DMS53 (cell line): ENCODE results near the gene IGFBP2.

ENCODE experiments used
- DNase-seq: peaks from one replicate; lab custom pipeline; 2025; lab: John Stamatoyannopoulos, UW

Gene IGFBP2

DNA sequence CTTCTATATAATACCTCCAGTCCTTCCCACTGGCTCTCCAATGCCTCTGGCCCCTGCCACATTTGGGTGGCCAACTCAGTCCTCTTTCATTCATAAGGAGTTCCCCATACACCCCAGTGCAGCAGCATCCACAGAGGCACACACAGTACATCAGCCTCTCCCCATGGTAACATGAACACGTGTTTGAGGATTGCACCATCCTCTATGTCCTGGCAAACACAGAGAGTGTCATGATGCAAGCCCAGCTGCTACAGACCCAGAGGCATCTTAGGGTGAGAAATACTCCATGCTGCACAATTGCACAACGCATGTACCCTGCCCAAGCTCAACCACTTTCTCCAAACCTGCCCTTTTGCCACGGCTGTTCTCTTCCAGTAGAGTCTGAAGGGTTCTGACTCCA lies 50.6 kb downstream of the IGFBP2 start:
- peak; percentile 57 for DNase-seq

DNA sequence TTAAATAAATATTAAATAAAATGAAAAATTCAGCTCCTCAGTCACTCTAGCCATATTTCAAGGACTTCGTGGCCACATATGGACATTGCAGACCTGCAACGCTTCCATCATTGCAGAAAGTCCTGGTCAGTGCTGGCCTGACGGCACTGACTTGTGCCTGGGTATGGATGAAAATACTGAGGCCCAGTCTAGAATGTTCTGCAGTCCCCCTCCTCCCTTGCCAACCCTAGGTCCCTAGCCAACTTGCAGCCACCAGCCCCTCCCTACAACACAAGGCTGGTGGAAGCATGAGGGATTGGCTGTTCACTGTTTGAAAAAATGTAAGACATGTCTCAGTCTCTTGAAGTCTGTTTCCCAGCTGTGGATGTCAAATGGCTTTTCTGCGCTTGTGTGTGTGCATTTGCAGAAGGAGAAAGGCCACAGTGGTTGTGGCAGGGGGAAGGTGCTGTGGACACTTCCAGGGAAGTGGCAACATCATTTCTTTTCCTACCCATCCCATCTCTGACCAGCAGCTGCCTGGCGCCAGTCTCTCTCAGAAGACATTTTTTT lies 52.2 kb downstream of the IGFBP2 start:
- DNase-seq = no peak

DNA sequence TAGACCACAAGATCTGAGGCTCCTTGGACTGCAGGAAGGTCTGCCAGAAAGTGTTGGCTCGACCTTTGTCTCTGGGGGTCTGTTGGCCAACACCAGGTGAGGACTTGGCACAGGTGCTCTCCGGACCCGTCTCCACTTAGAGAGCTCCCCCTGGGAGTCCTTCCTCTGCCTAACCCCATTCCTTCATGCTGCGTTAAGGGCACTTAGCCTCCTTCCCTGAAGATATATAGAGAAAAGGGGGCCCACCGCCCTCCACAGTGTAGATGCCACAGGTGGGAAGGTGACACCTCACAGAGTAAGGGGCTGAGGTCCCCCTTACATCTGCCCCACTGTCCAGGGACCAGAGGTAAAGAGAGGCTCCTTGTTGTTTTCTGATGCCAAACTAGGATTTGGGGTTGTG lies 53.9 kb downstream of the IGFBP2 start:
- DNase-seq = no peak

DNA sequence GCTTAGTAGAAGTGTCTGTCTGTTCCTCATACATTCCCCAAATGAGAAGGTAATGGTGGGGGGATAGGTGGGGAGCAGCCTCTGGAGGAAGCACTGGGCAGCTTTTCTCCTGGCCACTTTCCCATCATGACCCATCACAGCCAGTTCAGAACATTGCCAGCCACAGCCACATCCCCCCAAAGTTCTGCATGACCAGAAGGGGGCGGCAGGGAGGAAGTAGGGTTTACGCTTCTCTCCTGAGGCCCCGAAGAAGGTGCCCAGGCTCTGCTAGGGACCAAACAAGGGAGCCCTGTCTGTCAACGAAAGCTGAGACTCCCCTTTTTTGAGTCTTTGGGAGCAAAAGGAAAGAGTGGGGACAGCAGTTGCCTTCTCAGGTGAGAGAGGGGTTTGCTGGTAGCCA lies 54.4 kb downstream of the IGFBP2 start:
- peak; percentile 25 for DNase-seq

DNA sequence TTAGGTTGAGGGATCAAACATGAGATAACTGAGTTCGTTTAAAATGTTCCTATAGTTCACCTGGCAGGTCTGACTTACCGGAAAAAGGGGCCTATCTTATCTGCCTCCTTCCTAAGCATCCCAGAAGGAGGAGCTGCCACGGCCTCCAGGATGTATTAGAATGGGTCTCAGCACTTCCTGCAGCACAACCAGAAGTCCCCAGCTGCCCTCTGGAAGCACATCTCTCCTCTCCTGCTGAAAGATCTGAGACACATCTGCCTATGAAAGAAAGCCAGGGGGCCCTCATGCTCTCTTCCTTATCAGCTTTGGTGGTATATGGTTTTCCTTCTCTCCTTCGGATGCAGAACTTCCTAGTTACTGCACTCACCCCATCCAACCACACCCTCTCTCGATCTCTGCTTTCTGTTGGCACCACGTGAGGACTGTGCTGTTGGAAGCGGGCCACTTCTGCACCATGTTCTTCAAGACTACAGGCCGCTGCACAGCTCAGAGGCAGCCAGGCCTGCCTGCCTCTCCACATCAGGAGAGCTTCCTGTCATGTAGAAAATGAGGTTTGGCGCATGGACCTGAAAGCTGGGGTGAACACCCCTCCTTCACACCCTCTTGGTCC lies 55.6 kb downstream of the IGFBP2 start:
- no peak for DNase-seq

DNA sequence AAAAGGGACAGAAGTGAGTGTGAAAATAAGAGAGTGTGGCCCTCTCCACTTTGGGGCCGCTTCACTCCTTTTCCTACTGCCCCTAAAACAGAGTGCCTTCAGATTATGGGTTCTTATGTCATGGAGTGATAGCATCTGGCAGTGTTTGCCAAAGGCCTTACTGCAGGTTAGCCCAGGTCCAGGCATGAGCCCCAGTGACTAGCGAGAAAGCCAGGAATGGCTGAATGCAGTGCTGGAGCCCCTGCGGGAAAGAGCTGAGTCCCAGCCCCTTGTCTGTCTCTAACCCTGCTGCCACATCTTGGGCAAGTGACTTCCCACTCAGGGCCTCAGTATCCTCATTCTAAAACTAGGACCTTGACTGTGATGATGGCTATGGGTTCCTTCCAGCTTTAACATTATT lies 56.2 kb downstream of the IGFBP2 start:
- no peak for DNase-seq

DNA sequence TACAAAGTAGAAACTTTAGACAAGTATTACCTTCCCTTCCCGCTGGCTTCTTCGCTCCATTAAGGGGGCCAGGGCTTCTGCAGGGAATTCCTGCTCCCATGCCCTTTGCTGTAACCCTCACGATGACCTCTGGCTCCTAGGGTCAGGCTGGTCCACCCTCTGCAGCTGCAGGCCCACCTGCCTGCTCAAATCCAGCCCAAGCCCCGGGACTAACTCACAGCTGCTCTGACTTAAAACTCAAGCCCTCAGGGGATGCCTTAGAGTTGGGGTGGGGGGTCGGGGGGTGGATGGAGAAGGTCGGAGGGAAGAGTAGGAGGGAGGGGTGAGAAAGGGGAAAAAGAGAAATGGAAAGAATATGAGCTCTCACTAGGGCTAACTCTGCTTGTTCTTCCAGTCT lies 57.2 kb downstream of the IGFBP2 start:
- no peak for DNase-seq

DNA sequence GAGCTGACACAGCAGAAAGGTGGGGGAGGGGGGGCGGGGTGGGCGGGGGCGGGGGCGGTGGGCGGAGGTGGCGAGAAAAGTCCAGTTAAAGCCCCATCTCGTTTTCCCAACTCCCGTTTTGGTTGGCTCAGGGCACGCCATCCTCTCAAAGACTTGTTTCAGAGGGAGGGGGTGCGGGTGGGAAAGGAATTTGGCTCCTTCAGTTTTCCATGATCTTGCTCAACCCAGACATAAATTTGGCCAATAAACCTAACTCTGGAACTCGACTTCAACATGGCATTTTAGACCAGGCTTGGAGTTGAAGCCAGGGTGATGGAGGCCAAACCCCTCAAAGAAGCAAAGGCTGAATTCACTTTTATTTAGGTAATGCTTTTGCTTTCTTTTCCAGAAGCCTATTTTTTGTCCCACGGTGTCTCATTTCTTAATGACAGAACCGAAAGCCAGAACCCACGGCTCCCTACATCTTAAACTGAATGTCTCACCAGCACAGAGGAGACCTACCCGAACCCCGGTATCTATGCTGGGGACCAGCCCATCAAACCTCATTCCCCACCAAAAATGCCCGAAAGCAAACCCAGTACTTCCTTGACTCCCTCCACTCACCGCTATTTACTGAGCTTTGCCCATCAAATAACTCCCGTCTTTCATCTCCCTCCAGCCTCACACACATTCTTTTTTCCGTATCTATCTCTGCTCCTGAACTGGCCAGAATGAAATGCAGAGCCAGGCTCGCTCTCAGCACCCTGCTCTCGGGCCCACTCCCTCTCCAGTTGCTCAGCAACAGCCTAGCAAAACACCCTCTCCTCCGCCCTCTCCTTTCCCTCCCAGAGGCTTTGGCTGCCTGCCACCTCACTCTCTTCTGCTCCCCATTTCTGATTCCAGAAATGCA lies 57.9 kb downstream of the IGFBP2 start:
- DNase-seq = peak; percentile 92

DNA sequence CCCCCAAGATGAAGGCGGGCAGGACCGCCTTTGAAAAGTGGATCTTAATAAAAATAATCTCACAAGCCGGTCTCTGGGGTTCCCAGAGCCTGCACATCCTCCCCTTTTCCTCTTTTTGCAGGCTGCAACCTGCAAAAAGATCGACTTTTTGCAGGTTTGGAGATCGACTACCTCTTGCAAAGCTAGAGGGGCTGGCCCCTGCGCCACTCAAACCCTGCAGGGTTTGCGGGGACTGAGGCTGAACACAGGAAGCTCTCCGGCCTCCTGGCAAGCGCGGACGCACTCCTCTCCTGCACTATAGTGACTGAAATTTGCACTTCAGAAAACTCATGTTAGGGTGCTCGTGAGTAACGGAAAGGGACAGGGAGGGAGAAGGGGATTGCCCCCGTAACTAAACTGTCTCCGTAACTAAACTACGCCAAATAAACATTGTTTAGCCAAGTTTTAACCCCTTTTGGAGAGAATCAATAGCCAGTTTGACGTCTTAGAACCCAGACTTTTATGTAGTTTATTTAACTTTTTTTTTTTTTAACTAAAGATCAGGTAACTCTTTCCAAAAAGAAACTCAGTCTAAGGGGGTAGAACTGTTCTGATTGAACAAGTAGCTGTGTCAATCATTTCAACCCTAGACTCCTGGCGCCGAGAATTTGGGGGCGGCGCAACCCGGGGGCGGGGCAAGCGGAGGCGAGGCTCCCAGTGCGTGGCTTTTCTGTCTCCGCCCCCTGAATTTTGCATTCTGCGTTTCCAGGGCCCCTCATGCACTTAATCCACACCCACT lies 59.6 kb downstream of the IGFBP2 start:
- DNase-seq = peak; percentile 82

DNA sequence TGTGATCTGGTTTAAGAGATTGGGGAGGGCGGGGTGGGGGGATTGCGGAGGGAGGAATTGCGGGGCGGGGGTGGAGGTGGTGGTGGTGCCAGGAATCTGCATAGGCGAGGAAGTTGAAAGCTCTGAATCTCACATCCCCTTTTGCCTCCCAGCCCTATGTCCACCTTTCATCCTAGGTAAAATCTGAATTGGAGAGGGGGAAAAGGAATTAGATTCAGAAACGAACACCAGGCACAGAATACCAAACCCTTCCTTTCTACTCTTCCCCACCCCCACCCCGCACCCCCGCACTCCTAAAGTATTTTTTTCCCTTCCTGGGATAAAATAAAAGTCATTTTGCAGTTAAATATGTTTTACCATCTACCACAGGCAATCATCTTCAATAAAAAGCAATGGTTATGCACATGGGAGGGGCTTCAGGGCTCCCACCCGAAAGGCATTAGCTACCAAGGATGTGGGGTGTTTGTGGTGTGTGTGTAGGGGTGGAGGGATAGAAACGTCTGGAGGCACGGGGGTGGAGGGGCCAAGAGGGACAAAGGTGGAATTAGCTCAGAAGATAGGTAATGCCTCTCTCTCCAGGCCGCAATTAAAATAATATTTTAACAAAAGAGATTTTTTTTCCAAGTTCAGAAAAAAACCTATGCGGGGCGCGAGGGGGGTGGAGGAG lies 60.3 kb downstream of the IGFBP2 start:
- peak; percentile 50 for DNase-seq

DNA sequence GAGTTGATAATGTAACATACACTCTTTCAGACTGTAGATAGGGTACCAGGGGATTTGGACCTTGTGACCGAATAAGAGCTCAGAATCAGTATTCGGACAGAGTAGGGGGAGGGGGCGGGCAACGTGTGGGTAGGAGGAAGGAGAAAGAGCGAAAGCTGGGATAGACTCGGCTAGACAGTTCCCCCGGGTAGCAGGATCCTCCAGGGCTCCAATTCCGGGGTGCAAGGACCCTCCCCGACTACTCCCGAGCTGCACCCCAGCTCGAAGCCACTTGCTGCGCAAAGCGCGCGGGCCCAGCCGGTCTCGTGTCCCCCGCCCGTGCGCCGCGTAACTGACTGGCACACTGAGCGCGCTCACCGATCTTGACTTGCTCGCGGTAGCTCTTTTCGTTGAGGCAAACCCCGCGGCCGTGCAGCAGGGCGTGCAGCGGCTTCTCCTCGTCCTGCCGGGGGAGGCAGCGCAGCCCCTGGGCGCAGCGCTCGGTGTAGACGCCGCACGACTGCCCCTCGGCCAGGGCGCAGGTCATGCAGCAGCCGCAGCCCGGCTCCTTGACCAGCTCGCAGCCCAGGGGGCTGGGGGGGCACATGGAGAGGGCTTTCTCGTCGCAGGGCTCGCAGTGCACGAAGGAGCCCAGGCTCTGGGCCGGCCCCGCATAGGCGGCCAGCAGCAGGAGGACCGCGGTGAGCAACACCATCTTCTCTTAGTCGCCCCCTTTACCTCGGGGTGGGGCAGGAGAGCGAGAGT lies 61.0 kb downstream of the IGFBP2 start:
- DNase-seq = peak; percentile 84

DNA sequence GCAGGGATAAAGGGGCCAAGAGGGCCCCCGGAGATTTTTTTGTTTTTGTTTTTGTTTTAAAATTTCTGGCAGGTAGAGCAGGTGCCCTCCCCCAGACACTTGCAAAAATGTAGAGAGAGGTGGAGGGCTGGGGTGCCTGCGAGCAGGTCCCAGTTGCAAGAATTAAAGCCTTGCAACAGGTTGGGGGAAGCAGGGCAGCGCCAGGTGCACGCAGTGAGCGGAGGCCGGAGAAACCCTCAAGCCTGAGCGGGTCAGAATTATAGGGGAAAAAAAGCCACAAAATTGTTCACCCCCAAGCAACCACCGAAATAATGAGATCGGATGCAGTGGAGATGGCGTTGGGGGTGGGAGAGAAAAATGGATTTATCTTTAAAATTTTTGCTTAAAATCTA lies 61.6 kb downstream of the IGFBP2 start:
- peak; percentile 38 for DNase-seq

DNA sequence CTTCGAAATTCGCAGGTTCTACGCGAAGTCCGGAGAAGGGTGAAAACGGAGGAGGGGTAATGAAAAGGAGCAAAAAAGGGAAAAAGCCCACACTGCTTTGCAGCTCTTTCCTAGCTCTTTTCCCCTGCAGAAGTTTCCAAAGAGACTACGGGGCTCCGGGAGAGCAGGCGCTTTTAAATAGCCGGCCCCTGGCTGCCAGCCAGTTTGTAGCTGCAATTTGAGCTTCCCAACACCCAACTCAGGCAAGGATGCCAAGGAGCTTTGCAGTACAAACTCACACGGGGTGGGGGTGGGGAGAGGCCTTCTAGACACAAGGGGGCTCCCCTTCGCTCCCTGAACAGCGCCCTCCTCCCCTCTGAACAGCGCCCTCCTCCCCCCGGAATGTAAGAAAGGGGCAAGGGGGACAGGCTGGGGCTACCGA lies 62.2 kb downstream of the IGFBP2 start, which contains the start of gene IGFBP5:
TSS of gene IGFBP5 (minus strand) at position 149 of the 421 bp plus-strand sequence. CDS start 774 bp downstream, outside the sequence.
- DNase-seq = peak; percentile 55

DNA sequence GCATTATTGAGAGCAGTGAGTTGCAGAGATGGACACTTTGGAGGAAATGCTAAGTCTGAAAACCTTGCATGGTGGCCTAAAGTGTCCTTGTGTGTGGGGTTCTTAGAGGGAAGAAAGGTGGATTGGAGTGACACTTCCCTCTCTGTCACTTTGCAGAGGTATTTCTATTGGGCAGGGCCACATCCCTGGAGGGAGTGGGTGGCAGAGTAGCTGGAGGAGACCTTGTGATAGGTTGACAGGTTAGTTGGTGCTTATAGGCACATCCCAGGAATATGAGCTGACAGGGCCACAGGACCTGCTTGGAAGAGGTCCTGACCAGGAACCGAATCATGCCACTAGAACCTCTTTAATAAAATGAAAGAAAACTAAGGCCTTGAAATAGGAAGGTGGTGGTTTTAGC lies 63.1 kb downstream of the IGFBP2 start:
- peak; percentile 33 for DNase-seq

DNA sequence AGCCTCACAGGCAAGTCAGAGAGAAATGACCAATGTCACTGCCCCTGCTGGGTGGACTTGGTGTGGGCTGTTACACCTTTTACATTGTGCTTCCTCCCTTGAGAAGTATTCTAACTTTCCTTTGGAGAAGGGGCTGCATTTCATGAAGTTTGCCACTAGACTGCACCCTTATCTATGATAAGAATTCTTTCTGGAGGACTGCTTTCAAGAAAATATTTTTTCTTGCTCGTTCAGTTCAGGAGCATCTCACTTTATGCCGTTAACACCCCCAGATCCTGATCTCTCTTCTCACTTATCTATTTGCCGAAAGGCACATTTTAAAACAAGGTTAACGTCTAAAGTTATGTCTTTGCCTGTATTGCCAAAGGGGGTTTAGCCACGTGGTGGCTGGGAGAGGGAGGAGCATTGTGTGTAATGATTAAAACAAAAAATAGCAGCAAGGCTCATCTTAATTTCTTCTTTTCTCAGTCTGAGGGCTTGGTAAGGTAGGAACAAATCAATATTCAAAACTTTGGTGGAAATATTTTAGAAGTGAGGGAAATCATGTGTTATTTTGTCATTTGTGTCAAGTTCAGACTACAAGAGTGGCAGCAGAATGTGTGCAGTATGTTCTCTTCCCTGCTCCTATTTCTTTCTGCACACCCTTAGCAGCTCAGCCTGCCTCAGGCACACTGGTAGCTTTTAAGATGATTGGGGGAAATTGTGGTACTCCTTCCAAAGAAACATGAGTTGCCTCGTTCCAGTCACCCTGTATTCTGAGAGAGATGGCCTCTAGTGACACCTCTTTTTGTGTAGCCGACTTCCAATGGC lies 63.7 kb downstream of the IGFBP2 start:
- peak; percentile 38 for DNase-seq

DNA sequence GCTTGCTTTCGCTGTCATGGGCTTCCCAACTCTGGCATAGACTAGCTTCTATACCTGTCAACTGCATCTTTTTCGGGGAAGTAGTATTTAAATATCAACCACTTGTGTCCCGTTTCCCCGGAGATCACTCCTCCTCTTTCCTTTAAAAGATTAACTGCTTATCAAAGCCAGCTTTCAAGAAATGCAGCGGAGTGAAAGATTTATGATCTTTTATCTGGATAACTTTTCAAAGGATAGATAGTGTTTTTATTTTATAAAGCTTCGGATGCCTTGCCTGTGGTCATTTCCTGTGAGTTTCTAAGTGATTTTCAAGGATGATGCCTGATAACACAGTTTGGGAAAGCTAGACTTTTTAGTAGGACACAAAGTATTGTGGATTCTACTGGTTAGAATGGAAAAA lies 65.1 kb downstream of the IGFBP2 start:
- DNase-seq = no peak

DNA sequence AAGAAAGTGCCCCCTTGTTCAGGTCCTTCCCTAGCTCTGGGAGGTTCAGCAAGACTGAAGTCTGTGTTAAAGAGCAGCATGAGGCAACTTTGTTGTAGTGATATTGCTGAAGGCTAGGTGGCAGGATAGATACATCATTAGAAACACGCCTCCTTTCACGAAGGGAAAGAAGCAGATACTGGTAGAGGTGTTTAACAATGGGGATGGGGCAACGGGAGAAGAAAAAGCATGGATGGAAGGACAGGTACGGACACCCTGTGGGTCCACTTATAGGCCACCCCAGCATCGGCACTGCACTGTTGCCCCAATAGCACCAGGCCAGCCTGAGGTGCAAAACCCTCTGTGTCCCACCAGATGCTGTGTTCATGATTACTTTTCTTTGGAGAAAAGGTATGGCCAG lies 65.7 kb downstream of the IGFBP2 start:
- peak; percentile 86 for DNase-seq

DNA sequence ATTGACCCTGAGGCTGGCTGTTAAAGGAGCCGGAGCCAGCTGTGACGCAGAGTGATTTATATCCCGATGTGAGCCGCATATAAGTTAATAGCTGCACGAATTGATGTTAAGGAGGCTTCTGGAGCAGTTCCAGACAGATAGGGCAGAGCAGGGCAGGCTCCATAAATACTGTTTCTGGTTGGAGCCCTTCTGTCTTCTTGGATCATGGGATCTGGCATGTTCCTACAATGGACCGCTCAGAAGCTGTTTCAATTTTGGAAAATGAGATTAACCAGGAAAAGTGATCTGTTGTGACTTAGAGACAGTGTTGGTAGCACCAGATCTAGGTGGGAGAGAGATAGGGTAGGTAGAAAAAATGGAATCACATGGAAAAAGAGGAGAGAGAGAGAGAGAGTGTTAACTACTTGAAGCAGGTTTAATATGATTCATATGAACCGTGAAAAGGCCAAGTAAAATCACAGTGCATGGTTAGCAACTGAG lies 66.9 kb downstream of the IGFBP2 start:
- DNase-seq = no peak

DNA sequence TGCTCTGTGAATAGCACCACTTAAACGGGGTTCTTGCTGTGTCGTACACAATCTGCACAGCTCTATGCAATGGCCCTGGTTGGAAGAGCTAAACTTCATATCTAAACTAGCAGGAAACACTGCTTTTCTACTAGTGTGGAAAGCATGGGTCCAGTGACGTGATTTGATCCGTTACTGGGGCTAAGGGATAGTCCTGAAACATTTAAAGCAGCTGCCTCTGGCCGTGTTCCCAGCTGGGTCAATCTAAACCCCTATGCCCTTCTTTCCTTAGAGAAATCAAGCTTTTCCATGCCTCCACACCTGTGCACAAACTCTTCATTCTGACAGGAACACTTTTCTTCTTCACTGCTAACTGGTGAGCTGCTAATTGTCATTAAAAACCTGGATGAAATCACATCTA lies 67.6 kb downstream of the IGFBP2 start:
- DNase-seq = no peak

DNA sequence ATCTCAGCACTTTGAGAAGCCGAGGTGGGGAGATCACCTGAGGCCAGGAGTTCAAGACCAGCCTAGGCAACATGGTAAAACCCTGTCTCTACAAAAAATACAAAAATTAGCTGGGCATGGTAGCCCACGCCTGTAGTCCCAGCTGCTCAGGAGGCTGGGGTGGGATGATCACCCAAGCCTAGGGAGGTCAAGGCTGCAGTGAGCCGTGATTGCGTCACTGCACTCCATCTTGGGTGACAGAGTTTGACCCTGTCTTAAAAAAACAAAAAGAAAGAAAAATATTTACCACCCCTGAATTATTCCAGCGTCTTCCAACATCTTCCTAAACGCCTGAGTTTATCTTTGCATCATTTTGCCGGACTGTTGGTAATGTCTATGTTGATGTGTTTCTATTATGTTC lies 68.3 kb downstream of the IGFBP2 start:
- no peak for DNase-seq
